NCI-H2196 (cell line): Measurements from ENCODE around the gene ZAR1.

Experiments
- DNase-seq: peaks from one replicate; lab custom pipeline; 2025; ENCODE audit not compliant: unreplicated experiment; lab: John Stamatoyannopoulos, UW

The ZAR1 gene

DNA sequence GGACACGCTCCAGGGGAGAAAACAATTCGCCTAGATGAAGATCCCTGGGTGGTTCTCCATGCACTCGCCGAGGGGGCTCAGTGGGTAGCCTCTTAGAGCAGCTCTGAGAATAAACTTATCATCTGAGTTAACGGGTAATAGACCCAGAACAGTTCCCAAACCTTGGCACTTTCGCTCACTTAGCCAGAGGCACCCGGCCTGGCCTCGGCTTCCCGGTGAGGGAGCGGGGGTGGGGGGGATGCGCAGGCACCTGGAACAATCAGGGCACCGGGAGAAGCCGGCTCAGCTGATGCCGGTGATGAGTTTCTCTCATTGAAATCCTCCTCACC, 405 bp upstream of the ZAR1 start:
- DNase-seq: no peak

DNA sequence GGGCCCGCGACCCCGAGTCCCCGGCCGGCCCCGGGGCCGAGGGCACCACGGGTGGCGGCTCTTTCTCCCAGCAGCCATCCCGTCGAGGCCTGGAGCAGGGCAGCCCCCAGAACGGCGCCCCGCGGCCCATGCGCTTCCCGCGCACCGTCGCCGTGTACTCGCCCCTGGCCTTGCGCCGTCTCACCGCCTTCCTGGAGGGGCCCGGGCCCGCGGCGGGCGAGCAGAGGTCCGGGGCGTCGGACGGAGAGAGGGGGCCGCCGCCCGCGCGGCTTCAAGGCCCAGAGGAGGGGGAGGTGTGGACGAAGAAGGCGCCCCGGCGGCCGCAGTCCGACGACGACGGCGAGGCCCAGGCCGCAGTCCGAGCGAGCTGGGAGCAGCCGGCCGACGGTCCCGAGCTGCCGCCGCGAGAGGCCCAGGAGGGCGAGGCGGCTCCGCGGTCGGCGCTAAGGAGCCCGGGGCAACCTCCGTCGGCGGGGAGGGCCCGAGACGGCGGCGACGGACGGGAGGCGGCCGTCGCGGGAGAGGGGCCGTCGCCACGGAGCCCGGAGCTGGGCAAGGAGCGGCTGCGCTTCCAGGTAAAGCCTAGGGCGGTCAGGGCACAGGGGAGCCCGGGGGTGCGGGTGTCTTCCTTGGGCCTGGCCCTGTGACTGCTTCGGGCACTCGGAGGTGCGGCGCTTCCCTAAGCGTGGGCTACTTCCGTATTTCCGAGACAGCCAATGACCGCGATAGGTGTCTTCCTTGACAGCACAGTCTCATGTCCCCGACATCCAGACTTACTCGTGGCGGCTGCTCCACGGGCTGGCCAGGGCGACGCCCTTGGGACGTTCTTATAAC, 845 bp downstream of the ZAR1 start:
- no peak for DNase-seq

DNA sequence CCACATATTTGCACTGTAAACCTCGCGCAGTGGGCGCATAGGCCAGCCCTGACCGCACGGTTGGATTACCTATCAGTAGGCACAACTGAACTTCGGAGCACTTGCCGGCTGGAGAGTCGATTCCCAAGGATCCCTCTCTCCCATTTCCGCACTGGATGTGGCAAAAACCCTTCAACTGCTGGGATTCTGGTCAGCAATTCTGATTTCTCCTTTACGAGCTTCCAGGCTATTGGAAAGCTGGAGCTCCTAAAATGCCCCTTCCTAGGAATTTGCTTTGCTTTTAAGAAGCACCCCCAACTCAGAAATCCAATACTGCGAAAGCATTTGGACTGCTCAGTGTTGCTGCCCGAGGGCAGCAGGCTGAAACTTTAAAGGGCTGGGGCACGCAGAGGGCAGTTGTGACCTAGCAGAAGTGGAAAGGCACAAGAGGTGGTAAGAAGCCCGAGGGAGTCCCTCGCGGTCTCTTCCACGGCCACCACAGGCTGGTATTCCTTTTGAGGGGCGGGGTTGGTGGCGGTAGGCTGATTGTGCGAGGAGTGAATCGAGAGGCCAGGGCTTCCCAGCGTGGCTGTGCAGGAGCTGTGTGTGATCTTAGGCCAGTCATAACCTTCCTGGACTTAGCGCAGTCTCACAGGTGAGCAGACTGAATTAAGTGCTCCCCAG, 1.6 kb downstream of the ZAR1 start:
- DNase-seq: no peak

DNA sequence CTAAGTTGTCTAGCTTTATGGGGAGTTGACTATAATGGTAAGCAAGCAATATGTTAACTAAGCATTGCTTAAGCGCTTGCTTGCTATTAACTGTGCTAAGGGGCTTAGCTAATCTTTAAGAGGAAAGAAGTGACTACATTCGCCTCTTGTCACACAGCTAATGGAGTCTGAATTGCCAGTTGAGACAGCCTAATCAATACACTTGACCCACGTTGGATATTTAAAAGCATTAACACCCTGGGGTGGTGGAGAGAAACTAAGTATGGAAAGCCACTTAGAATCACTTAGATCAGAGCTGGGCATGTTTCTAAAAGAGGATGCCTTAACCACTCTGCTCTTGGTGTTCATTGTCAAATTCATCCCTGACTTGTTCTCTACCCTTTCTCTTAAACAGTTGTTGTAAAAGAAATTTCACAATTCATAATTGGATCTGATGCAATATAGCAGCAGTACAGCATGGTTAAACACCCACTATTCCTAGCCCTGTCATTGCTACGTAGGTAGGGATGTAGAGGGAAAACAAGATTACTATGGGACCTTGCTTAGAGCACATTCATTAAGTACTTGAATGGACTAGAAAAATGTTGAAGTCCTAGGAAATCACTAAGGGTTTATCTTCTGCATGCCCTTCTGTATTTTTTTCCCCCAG, 3.5 kb downstream of the ZAR1 start:
- DNase-seq: no peak

DNA sequence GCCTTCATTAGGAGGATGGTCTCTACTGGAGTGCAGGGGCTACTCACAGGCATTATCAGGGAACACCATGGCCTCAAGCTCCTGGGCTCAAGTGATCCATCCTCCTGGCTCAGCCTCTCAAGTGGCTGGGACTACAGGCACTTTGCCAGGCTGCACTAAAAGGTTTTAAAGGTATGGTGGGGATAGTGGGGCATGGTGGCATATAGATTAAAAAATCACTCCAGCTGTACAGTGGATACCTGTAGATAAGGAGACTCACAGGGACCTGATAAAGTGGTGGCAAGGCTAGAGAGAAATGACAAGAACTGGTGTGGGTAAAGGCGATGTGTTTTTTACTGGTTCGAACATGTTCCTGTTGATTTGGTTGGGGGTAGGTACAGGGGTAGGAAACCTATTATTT, 5.9 kb downstream of the ZAR1 start:
- no peak for DNase-seq

DNA sequence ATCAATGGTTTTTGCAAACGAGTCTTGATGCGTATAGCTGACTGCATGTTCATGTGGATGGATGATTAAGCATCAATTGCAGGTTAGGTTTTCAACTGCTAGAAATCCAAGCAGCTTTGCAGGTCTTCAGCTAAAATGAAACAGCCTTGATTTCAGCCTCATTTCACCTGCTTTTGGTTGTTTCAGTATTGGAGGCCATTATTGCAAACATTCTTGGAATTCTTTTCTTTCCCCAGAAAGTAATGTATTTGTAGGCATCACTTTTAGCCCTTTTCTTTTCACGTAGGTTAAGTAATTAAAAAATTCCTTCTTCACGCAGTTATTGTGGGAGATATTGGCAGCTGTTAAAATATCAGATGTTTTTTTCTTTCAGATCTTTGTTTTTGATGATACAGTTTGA, 8.8 kb downstream of the ZAR1 start:
- no peak for DNase-seq

DNA sequence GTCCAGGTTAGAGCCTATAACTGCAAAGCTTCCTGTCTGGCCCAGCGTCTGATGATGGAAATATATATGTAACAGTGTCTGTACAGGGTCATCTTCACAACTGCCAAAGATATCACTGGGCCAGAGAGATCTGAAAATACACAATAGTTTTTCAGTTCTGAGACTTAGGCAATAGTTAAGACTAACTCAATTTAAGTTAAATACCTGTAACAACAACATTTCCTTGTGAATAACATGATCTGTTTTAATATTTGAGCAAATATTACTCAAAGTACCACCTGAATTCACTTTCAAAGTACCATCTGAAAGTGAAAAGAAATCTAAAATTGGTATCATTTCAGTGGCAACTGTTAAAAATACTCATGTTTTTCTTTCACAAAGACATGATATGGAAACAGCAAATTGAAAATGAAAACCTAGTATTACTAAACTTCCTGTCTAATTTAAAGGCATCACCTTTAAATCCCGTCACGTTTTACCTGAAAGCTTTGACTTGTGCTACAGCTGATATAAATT, 9.6 kb downstream of the ZAR1 start:
- no peak for DNase-seq

DNA sequence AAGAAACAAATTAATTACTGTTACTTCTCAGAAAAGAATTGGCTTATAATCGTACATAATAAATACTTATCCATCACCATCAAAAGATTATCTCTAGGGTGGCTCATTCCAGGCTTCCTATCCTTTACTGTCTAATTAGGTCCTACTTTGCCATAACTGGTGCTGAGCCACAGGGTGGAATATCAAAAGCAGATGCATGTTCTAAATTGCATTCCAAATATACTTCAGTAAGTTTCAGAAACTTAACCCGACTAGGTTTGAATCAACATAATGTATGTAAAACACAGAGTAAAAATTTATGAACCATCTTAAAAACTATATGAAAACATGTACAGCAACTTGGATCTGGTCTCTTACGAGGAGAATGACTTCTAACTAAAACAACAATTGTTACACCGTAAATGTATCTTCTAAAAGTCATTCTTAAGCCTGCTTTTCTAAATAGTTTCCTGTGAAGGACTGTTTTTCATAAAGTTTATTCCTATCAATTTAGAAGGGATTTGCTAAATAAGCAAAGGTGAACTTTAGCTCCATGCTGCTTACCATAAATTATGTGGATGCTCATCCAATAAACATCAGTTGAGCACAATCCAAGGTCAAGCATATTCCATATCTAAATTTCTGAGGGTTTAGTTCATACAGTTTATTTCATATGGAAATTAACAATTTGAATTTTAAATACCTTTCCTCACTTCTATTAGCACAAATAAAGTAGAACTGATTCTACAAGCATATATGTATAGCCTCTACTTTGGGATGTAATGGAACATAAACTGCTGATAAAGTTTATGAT, 13.4 kb downstream of the ZAR1 start:
- no peak for DNase-seq

DNA sequence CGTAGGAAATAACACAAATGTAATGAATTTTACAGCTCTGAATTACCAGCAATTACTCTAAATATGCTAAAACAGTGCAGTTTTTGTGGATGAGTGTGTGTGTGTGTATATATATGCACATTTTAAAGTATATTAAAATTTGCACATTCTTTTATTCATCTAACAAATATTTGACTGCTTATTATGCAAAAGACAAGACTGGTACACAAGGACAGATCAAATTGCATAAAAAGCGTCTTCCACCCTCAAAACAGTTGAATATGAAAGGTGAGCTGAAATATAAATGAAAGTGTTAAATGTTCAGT, 13.9 kb downstream of the ZAR1 start:
- DNase-seq: no peak

DNA sequence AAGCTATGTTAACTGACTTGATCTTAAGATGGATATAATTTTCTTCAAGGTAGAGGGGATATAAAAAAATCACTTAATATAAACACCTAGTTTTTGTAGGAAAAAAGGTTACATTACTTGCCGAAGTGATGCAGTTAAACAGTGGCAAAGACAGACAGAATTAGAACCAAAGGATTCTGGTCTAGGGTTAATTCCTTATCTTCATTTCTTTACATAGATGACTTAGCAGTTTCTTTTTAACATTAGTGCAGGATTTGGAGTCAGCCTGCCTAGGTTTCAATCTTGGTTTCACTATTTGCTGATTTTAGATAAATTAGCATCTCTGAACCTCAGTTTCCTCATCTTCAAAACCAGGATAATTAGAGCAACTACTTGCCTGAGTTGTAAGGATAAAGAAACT, 14.3 kb downstream of the ZAR1 start:
- DNase-seq: no peak

DNA sequence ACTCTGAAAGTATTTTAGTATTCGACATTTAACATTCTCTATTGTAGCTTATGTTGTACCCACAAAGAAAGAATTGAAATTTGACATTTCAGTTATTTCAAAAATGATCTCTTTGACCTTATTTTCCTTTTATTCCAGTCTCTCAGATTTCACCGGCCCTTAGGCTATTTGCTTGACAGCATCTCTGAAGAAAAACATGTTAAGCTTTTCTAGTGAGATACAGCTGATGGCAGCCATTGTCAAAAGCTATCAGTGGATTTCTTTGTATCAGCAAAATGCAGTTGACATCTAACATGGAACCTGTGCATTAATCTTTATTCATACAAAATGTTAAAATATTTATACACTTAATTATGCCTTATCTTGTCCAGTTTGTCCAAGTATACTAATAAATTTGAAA, 16.7 kb downstream of the ZAR1 start:
- DNase-seq: no peak

DNA sequence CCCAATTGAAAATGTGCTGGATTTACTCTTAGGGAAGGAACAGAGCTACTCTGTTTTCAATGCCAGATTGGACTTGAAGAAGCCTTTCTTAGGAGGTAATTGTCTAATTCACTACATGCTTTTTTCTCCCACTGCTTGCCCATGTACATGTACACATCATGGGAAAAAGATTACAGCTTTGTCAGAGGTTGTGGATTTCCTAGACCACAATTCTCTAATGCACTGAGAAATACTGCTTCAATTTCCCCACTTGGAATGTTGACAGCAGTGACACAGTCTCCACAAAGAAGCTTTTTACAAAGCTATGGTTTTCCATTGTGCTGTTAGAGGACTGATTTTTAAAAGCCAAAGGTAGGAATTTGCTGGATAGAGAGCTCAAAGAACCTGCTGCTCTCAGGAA, 19.5 kb downstream of the ZAR1 start:
- no peak for DNase-seq

DNA sequence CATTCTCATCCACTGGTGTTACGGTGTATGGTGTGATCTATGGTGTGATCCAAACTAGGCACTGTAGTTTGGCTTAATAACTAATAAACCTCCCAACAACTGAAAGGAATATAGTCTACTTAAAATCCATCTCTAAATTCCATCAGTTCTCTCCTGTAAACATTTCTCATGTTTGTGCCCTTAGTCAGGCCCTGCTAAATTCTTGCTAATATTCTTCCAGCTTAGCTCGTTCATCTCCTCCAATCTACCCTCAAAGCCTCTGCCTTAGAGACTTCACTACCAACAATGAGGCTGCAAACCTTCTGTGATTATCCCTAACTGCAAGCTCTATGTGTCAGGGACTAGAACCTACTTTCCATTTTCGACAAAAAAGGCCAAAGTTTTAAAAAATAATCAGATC, 28.1 kb downstream of the ZAR1 start:
- DNase-seq: no peak

DNA sequence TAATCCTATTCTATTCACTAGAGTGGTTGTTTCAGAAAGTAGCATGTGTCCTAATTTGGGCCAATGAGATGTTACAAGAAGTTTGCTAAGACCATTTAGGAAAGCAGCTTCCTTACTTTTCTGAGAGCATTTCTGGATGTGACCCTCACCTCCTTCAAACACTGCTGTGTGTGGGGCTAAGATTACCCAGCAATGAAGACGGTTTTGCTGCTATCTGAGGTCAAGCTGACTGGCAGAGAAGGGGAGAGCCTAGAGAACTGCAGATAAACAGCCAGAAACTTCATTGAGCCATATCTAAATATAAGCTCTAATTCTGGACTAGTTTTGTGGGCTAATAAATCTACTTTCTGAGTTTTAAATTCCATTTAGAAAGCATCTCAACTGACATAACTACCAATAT, 36.4 kb downstream of the ZAR1 start:
- DNase-seq: no peak

DNA sequence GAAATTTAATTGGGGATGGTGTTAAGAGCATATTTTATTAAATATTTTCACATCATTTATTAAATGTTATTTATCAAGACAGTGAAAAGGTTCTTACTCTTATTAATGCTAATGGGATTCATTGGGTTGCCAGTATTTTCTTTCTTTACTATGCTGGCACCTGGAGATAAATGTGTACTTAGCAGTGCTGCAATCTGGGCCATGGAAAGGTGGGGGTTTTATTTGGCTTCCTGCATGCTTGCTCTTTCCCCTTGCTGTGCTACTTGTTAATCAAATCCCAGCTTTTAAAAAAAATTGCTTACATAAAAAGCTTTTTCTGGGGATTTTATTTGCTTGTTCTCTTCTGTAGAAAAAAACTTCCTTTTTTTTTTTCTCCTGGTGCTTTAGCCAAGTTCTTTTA, 48.3 kb downstream of the ZAR1 start:
- no peak for DNase-seq

DNA sequence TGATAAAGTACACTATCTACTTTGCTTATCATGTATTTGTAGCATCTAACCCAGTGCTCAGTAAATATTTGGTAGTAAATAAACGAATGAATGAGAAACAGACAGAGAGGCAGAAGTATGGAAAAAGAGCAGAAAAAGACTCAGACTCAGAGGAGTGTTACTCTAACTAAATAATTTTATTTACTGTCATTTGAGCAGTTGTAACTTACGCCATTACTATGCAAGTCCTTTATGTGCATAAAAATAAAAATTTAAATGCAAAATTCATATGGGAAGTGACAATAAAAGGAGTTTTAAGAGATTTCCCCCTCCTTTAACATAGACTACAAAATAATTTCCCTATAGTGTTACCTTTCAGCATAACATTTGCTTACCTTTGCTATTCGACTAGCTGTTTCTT, 49.5 kb downstream of the ZAR1 start:
- no peak for DNase-seq

DNA sequence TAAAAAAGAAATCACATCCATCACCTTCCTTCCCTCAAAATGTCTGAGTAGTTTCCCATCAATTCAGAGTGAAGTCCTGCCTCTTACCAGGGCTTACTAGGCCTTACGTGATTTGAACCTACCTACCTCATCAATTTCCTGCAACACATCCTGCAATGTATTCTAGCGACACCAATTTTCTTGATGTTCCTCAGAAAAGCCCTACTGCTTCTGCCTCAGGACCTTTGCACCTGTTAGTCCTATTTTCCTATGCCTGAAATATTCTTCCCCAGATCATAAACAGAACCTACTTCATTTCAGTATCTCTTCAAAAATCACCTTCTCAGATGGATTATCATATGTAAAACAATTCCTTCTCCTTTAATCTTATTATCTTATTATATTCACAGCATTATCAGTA, 52.8 kb downstream of the ZAR1 start:
- no peak for DNase-seq

DNA sequence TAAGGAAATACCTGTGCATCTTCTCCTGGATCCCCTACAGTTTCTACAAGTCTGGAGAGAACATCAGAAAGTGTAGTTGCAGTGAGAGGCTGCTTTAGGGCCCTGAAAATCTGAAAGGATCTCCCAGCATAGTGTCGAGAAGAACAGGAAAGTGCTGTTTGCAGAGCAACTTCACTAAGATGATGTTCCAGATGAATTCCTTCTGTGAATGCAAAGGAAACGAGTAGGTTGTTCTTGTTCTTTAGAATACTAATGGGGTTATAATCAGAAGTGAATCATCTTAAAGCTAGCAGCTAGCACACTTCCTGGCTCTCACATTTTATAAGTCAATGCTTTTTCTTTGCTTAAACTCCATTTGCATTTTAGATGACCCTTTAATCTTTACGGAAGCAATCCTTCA, 53.7 kb downstream of the ZAR1 start:
- no peak for DNase-seq
